GM12878 (cell line): ENCODE measurements around the gene KATNIP.

Source experiments
- BHLHE40 ChIP-seq, 2 experiments: fragments of 450-650 bp in 1 of 2; IDR thresholded peaks; 2 replicates each; pipeline ENCODE4 v1.6.1; 2011 to 2017; ENCODE audit warnings: low read depth in 2 of 2, borderline replicate concordance in 1 of 2, improper control_type of control experiment in 1 of 2, low read length in 1 of 2, mild to moderate bottlenecking in 1 of 2
- CBX3 ChIP-seq: fragments of 200-600 bp; sonication (generic); IDR thresholded peaks from 2 replicates; pipeline ENCODE4 v1.6.1; 2016; ENCODE audit warnings: low read depth, borderline replicate concordance
- CREB1 ChIP-seq: IDR thresholded peaks from 2 replicates; pipeline ENCODE4 v1.6.1; 2012; ENCODE audit warnings: low read depth, mild to moderate bottlenecking, inconsistent platforms
- CREM ChIP-seq: IDR thresholded peaks from 2 replicates; pipeline ENCODE4 v1.6.1; 2014; ENCODE audit warnings: antibody characterized with exemption, low read depth
- EZH2 ChIP-seq: IDR thresholded peaks from 2 replicates; pipeline ENCODE4 v1.6.1; 2012; ENCODE audit warnings: low read depth, mild to moderate bottlenecking, control low read depth, inconsistent platforms, low read length, borderline replicate concordance; ENCODE audit not compliant: control insufficient read depth
- GATAD2B ChIP-seq: fragments of 450-650 bp; conservative IDR thresholded peaks from 2 replicates; pipeline ENCODE4 v1.6.1; 2017; ENCODE audit warnings: low read depth, mild to moderate bottlenecking, moderate library complexity
- JUND ChIP-seq: IDR thresholded peaks from 2 replicates; pipeline ENCODE4 v1.6.1; 2012; ENCODE audit warnings: low read depth, mild to moderate bottlenecking, low read length, improper control_type of control experiment, moderate library complexity
- MEF2A ChIP-seq: IDR thresholded peaks from 2 replicates; pipeline ENCODE4 v1.6.1; 2011; ENCODE audit warnings: low read depth, mild to moderate bottlenecking, low read length, moderate library complexity; ENCODE audit not compliant: insufficient read depth
- POLR2A ChIP-seq: IDR thresholded peaks from 2 replicates; pipeline ENCODE4 v1.6.1; 2011; ENCODE audit warnings: low read depth, mild to moderate bottlenecking, low read length
- RFX5 ChIP-seq: IDR thresholded peaks from 2 replicates; pipeline ENCODE4 v1.6.1; 2011; ENCODE audit warnings: low read depth, low read length, improper control_type of control experiment
- TF ChIP-seq, protein P1 (sequence below), 3 experiments: IDR thresholded peaks in 2 of 3; conservative IDR thresholded peaks in 1 of 3; 2 replicates each; pipeline ENCODE4 v1.5.1; 2011; ENCODE audit warnings: low read depth in 3 of 3, low read length in 3 of 3, mild to moderate bottlenecking in 3 of 3, control low read depth in 2 of 3, moderate library complexity in 2 of 3, inconsistent platforms in 1 of 3, mixed read lengths in 1 of 3; ENCODE audit not compliant: control insufficient read depth in 2 of 3, insufficient read depth in 1 of 3; ENCODE audit errors: extremely low read depth in 1 of 3
- TF ChIP-seq, protein P2 (sequence below): IDR thresholded peaks from 2 replicates; pipeline ENCODE4 v1.6.1; 2011; ENCODE audit warnings: low read depth, mild to moderate bottlenecking, low read length, moderate library complexity, borderline replicate concordance; ENCODE audit errors: extremely low read depth

DNA sequence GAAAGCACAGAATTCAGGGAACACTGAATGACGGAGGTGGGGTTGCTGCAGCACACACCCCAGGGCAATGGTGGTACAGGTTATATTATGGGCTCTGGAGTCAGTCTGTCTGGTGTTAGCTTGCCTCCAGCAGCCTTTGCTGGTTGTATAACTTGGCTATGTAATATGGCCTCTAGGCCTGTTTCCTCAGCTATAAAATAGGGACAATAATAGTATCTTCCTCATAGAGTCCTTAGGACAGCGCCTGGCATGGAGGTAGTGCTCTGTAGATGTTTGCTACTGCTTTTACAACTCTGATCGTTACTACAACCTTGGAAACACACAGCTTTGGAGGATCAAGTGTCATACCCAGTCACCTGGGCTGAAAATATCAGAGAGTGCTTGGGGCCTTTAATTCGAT is 31.7 kb upstream of the KATNIP start:
- TF ChIP-seq POLR2A (no peak), GATAD2B (no peak), RFX5 (no peak), CREM (no peak), CBX3 (no peak), EZH2 (no peak), BHLHE40 (IDR thresholded peaks at IDR 0.05; ENCODE audit: borderline replicate concordance in 1 of 2, low read depth in 2 of 2, low read length in 1 of 2) (no peak), MEF2A (no peak), JUND (no peak), CREB1 (no peak)
- TF ChIP-seq, protein P1, sequence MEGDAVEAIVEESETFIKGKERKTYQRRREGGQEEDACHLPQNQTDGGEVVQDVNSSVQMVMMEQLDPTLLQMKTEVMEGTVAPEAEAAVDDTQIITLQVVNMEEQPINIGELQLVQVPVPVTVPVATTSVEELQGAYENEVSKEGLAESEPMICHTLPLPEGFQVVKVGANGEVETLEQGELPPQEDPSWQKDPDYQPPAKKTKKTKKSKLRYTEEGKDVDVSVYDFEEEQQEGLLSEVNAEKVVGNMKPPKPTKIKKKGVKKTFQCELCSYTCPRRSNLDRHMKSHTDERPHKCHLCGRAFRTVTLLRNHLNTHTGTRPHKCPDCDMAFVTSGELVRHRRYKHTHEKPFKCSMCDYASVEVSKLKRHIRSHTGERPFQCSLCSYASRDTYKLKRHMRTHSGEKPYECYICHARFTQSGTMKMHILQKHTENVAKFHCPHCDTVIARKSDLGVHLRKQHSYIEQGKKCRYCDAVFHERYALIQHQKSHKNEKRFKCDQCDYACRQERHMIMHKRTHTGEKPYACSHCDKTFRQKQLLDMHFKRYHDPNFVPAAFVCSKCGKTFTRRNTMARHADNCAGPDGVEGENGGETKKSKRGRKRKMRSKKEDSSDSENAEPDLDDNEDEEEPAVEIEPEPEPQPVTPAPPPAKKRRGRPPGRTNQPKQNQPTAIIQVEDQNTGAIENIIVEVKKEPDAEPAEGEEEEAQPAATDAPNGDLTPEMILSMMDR (IDR thresholded peaks at IDR 0.05 in 2 of 3, conservative IDR thresholded peaks at IDR 0.05 in 1 of 3; ENCODE audit: control insufficient read depth in 2 of 3, extremely low read depth in 1 of 3, insufficient read depth in 1 of 3, low read depth in 3 of 3, low read length in 3 of 3) = no peak
- TF ChIP-seq, protein P2, sequence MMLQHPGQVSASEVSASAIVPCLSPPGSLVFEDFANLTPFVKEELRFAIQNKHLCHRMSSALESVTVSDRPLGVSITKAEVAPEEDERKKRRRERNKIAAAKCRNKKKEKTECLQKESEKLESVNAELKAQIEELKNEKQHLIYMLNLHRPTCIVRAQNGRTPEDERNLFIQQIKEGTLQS = no peak
